HG03095 (cell line): ENCODE results near the gene ZNF609.
"Not testable (repeated sequence)": the region's sequence is repeated elsewhere in the genome, so short reads cannot be mapped to it uniquely, and the experiment has no call there.

Experiments
- ATAC-seq: cut with Tn5 transposase; IDR thresholded peaks from one replicate; pipeline ENCODE4 v1.9.1; 2021; ENCODE audit warnings: moderate library complexity; ENCODE audit not compliant: unreplicated experiment

ZNF609 gene

GRCh38 chr15:64619880-64620839 lies 159.8 kb downstream of the ZNF609 start:
- no peak for ATAC-seq

DNA sequence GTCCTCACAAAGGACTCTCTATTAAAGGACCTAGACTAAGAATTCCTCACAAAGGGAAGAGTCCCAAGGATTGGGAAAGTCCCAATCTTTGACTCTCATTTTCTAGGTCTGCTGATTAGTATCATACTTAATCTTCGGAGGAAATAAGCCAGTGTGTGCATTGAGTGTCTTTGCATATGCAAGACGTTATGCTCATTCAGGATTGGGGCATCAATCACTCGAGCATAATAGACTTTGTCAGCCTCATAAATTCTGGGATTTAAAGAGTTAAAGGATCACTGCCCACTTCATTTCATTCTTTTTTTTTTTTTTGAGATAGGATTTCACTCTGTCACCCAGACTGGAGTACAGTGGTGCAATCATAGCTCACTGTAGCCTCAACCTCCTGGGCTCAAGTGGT lies 160.7 kb downstream of the ZNF609 start:
- no peak for ATAC-seq

GRCh38 chr15:64622410-64623260 lies 162.3 kb downstream of the ZNF609 start:
- ATAC-seq = peak; percentile 62

DNA sequence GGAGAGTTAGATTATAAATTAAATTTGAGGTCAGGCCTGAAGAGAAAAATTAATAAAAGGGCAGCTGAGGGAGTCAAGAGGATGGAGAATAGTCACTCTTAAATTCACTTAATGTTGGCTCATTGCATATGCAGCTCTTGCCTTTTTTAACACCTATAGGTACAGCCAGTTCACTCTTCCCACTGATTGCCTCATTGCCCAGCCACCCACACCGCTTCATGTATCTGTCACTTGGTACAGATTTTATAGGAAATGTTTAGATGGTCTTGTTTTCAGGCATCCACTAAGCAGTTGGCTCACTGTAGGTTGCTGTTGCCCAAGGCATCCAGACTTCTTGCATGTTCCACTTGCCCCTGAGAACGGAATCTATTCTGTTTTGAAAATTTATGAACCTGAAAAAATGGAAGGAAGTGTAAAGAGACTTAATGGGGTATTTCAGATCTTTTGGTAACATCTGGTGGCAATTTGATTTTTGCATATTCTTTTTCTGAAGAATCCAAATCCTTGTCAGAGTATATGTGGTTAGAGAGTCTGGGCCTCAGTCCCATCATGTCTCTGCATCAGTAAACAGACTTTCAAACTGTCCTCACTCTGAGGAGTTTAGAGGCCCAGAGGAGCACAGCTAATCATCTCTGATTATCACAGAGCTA lies 163.1 kb downstream of the ZNF609 start:
- no peak for ATAC-seq

DNA sequence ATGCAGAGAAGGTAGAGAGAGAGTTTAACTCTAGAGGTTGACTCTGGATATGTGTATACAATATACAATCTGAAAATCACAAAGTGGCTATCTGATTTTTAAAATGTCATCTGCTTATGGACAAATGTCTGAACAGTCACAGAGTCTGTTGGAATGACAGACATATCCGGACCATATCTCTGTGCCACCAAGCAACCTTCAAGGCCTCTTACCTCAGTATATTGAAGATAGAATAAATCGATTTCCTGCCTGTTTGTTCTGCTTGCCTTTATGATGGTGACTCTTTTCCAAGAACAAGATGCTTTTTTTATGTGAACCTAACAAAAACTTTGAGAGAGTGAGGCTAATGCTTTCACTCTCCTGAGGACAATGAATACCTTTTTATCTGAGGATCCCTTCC lies 163.9 kb downstream of the ZNF609 start:
- ATAC-seq = no peak

DNA sequence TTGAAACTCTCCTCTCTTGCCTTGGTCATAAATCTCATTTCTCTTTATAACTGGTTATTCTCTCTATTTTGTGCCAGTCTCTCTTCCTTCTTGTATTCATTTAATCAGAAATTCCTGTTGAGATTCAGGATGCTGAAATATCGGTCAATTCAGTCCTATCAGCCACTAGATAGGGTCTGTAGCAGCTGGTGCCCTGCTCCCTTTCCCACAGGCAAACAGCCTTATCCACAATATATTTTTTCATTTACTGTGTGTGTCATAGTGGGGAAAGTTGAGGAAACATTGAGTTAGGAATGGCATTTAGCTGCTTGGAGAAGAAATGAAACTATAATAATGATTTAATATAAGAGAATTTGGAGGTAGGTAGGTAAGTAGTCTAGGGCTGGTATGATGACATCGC lies 168.7 kb downstream of the ZNF609 start:
- ATAC-seq = no peak

DNA sequence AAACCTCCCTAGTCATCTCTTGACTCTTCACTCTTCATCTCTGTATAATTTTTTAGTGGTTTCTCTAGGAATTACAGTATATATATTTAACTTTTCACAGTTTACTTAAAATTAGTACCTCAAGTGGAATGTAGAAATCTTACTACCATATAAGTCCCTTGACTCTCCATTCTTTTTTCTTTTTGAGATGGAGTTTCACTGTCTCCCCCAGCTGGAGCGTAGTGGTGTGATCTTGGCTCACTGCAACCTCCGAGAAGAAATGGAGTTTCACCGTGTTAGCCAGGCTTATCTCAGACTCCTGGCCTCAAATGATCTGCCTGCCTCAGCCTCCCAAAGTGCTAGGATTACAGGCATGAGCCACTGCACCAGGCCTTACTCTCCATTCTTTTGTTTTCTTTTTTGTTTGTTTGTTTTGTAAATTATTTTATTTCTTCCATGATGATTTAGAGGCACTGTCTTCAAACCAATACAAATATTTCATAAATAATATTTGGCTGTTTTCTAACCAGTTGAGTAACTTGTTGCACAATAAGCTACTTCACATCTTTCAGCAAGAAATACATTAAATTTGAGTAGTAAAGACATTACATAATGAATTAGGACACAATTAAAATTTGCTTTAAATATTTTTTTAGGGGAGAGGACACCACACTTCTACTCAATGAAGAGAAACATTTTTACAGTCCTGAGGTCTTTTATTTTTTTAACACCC lies 170.2 kb downstream of the ZNF609 start:
- no peak for ATAC-seq

DNA sequence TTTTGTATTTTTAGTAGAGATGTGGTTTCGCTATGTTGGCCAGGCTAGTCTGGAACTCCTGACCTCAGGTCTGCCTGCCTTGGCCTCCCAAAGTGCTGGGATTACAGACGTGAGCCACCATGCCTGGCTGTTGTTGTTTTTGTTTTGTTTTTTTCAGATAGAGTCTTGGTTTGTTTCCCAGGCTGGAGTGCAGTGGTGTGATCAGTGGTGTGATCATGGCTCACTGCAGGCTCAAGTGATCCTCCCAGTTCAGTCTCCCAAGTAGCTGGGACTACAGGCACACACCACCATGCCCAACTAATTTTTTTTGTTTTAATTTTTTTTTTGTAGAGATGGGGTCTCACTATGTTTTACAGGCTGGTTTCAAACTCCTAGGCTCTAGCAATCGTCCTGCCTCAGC lies 172.3 kb downstream of the ZNF609 start:
- ATAC-seq = not testable (repeated sequence)

GRCh38 chr15:64633332-64633731 lies 173.0 kb downstream of the ZNF609 start:
- ATAC-seq = no peak

DNA sequence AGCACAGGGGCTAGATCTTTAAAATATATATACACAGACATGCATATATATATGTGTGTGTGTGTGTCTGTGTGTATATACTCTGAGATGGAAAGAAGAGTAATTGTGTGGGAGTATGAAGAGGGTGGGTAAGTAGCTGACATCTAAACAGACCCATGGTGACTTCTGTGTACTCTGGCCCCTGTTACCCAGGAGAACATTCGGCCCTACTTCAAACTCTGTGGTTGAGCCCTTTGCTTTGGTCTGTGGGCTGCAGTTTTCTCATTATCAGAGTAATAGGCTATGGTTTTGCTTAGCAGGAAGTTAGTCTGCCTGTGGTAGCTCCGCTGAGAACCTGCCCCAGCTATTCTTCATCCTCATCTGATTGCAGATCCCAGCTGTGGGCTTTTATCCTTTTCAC lies 173.6 kb downstream of the ZNF609 start:
- ATAC-seq = peak; percentile 67

DNA sequence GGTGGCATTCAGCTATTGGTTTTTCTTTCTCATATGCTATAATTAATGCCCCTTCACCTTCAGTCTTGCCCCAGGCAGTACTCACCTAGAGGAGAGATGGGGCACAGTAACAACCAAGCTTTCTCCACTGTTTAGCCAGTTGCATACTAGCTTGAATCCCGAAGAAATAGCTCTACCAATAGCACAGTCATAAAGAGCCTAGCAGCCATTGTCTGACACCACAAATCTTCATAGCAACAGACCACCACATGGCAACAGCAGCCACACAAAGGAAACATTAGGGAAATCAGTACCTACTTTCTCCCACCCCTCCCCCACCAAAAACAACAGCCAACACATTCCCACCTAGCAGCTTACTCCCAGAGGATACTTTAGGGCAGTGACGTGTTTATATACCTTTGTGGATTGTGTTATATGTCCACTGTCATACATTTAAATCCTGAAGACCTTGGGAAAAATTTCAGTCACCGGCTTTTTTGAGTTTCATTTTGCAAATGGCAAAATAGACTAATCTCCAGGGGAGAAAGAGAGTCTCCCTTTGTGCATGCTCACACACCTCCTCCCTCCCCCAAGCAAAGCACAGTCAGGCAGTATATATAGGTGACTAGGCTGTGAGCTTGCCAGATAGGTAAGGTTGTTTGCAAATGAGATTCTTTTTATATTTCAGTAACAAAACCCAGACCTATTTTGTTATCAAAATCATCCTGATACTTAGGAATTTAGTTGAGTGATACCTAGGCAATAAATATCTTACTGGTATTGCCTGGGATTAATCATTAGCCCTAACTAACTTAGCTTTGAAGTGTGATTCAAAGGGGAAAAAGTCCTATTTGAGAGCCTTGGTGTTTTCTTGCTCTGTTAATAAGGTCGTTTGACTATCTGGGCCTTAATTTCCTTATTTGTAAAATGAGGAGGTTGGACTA lies 174.5 kb downstream of the ZNF609 start:
- no peak for ATAC-seq

GRCh38 chr15:64635499-64636495 lies 175.4 kb downstream of the ZNF609 start:
- no peak for ATAC-seq

DNA sequence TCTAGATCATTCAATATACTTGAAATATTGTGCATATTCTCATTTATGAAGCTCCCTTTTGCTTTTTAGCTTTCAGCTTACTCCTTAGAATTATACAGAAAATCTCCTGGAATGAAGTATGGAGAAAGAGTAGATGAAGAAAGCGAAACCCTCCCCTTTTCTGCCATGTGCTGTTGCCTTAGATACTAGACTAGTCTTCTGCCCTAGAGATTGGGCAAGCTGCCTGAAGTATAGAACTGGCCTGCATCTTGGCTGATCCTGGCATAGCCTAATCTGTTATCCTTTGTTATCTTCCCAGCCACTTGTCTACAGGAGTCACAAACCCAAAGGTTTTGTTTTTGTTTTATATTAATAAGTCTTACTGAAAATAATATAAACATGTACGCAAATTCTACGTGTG lies 176.2 kb downstream of the ZNF609 start:
- no peak for ATAC-seq

DNA sequence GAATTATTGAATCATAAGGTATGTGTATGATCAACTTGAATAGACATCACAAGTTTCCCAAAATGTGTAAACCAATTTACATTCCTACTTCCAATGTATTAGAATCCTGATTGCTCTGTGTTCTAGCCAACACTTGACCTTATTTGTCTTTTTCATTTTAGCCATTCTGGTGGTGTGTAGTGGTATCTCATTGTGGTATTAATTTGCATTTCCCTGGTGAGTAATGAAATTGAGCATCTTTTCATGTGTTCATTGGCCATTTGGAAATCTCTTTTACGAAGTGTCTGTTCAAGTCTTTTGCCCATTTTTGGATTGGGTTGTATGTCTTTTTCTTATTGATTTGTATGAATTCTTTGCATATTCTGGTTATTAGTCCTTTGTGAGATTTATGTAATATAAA lies 177.0 kb downstream of the ZNF609 start:
- no peak for ATAC-seq

GRCh38 chr15:64639744-64640143 lies 179.4 kb downstream of the ZNF609 start:
- ATAC-seq = not testable (repeated sequence)

DNA sequence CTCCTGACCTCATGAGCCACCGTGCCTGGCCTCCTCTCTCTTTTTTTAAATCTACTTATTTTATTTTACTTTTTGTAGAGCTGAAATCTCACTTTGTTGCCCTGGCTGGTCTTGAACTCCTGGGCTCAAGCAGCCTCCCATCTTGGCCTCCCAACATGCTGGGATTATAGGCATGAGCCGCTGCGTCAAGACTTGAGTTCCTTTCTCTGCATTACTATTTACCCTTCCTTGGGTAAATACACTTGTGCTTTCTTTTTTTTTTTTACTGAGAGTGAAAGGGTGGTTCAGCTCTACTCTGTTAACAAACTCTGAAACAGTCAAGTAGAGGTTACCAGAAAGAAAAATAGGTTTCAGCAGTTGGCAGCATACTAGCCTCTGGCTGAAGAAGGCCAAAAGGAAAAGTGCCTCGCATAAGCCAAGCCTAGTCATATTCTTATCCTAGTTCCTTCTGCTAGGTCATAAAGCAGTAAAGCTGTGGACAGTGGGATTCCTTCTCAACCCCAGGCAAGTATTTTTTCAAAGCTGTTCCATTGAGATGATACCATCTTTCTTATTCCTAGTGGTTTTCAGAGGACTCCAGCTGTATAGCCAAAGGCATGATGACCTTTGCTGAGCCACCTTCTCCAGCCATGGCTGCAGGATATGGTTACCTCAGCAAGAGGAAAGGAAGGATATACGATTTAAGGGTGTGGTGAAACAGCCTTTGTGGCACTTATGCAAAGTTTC lies 179.9 kb downstream of the ZNF609 start:
- no peak for ATAC-seq

DNA sequence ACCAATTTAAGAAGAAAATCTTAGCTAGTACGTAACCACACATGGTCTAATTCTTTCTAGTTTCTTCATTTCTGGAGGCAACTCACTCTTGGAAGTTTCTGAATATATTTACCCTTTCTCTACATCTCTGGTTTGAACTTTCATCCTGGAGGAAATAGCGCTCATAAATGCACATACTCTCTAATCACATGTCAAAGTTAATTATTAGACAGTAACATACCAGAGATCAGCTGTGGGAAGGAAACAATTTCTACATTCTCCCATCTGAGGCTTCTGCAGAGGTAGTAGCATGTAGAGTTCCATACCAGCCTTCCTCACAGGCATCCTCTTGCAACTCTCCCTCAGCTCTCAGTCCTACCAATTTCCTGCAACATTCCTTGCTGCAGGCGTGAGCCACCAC lies 182.5 kb downstream of the ZNF609 start:
- ATAC-seq = no peak

- ATAC-seq = no peak
Observed at GRCh38 chr15:64643685-64644084, 183.3 kb downstream of the ZNF609 start.
